Neuronal stem cell (in vitro differentiated cells): ENCODE results near the gene TOPBP1.
A peak's percentile ranks its signal among the peaks of the same experiment; 100 is the strongest.

ENCODE experiments used
- DNase-seq: peaks from one replicate; pipeline ENCODE4 v3.0.0-alpha.2; 2013; ENCODE audit warnings: low spot score
- H2AFZ ChIP-seq: one replicate; pipeline ENCODE4 v1.6.1; 2013; ENCODE audit warnings: mild to moderate bottlenecking, low read length, inconsistent platforms
- H2AK5ac ChIP-seq: 2 replicates; pipeline ENCODE4 v1.6.1; 2013; ENCODE audit warnings: low read depth, mild to moderate bottlenecking, inconsistent platforms, low read length, moderate library complexity, mixed read lengths
- H2BK120ac ChIP-seq: 2 replicates; pipeline ENCODE4 v1.6.1; 2013; ENCODE audit warnings: low read depth, mild to moderate bottlenecking, inconsistent platforms, low read length, moderate library complexity, mixed read lengths
- H2BK12ac ChIP-seq: one replicate; pipeline ENCODE4 v1.6.1; 2013; ENCODE audit warnings: low read length, inconsistent platforms
- H2BK15ac ChIP-seq: 2 replicates; pipeline ENCODE4 v1.6.1; 2013; ENCODE audit warnings: mild to moderate bottlenecking, low read length, inconsistent platforms, mixed read lengths
- H2BK5ac ChIP-seq: one replicate; pipeline ENCODE4 v1.6.1; 2013; ENCODE audit warnings: inconsistent platforms, mild to moderate bottlenecking, low read length, moderate library complexity
- H3K14ac ChIP-seq: one replicate; pipeline ENCODE4 v1.6.1; 2013; ENCODE audit warnings: low read length, inconsistent platforms
- H3K18ac ChIP-seq: 2 replicates; pipeline ENCODE4 v1.6.1; 2013; ENCODE audit warnings: low read length, inconsistent platforms
- H3K23ac ChIP-seq: 2 replicates; pipeline ENCODE4 v1.6.1; 2013; ENCODE audit warnings: low read depth, mild to moderate bottlenecking, mixed read lengths, low read length, inconsistent platforms; ENCODE audit not compliant: poor library complexity
- H3K27ac ChIP-seq: replicated peaks from 3 replicates; pipeline ENCODE4 v1.5.1; 2013; ENCODE audit warnings: low read length, inconsistent platforms
- H3K27me3 ChIP-seq, 3 experiments: 2 replicates each; pipeline ENCODE4 v1.6.1; 2013; ENCODE audit warnings: low read length in 3 of 3, mild to moderate bottlenecking in 2 of 3, inconsistent platforms in 1 of 3, low read depth in 1 of 3, mixed read lengths in 1 of 3, moderate library complexity in 1 of 3; ENCODE audit not compliant: control insufficient read depth in 3 of 3, insufficient read depth in 3 of 3
- H3K36me3 ChIP-seq, 2 donors: replicated peaks in 1 of 2; 2 replicates each; pipeline ENCODE4 v1.6.1; 2013; ENCODE audit warnings: low read length in 2 of 2; ENCODE audit not compliant: control insufficient read depth in 2 of 2, insufficient read depth in 2 of 2
- H3K4ac ChIP-seq: 2 replicates; pipeline ENCODE4 v1.6.1; 2013; ENCODE audit warnings: inconsistent platforms, mild to moderate bottlenecking, low read length, moderate library complexity
- H3K4me1 ChIP-seq, 2 donors: 1 replicate in 1 of 2; 2 replicates in 1 of 2; pipeline ENCODE4 v1.6.1; 2013; ENCODE audit warnings: low read length in 2 of 2, low read depth in 1 of 2; ENCODE audit not compliant: control insufficient read depth in 2 of 2, insufficient read depth in 1 of 2
- H3K4me2 ChIP-seq: one replicate; pipeline ENCODE4 v1.6.1; 2013; ENCODE audit warnings: mild to moderate bottlenecking, low read length, inconsistent platforms; ENCODE audit not compliant: insufficient read depth, poor library complexity, severe bottlenecking
- H3K4me3 ChIP-seq, 2 donors: 2 replicates each; pipeline ENCODE4 v1.5.1; 2013; ENCODE audit warnings: low read length in 2 of 2, mild to moderate bottlenecking in 2 of 2, inconsistent platforms in 1 of 2, moderate library complexity in 1 of 2
- H3K79me1 ChIP-seq: one replicate; pipeline ENCODE4 v1.6.1; 2013; ENCODE audit warnings: low read depth, mild to moderate bottlenecking, inconsistent platforms, low read length, moderate library complexity
- H3K9ac ChIP-seq: one replicate; pipeline ENCODE4 v1.6.1; 2013; ENCODE audit warnings: mild to moderate bottlenecking, low read depth, low read length, inconsistent platforms; ENCODE audit not compliant: poor library complexity
- H3K9me3 ChIP-seq, 2 donors: replicated peaks in 1 of 2; 2 replicates each; pipeline versions ENCODE3 to v1.6.1; 2013; ENCODE audit warnings: low read length in 2 of 2, mild to moderate bottlenecking in 2 of 2, inconsistent platforms in 1 of 2, low read depth in 1 of 2, mixed read lengths in 1 of 2, moderate library complexity in 1 of 2; ENCODE audit not compliant: control insufficient read depth in 2 of 2, insufficient read depth in 1 of 2
- H4K8ac ChIP-seq: one replicate; pipeline ENCODE4 v1.6.1; 2013; ENCODE audit warnings: low read depth, mild to moderate bottlenecking, inconsistent platforms, low read length, moderate library complexity
- H4K91ac ChIP-seq: one replicate; pipeline ENCODE4 v1.6.1; 2013; ENCODE audit warnings: low read length, low read depth, mild to moderate bottlenecking, inconsistent platforms; ENCODE audit not compliant: poor library complexity
- WGBS, 2 donors: extraction: QIAGEN DNeasy Blood & Tissue Kit; methylation state at CpG; one replicate each; pipeline ENCODE4 v1.1.7; 2013; ENCODE audit warnings: missing lambda C conversion rate in 2 of 2, mixed read lengths in 1 of 2; ENCODE audit not compliant: insufficient read length in 2 of 2, insufficient replicate concordance in 1 of 2; ENCODE audit errors: extremely low coverage in 2 of 2; 5-methylcytosine and 5-hydroxymethylcytosine counted together

Gene TOPBP1

DNA sequence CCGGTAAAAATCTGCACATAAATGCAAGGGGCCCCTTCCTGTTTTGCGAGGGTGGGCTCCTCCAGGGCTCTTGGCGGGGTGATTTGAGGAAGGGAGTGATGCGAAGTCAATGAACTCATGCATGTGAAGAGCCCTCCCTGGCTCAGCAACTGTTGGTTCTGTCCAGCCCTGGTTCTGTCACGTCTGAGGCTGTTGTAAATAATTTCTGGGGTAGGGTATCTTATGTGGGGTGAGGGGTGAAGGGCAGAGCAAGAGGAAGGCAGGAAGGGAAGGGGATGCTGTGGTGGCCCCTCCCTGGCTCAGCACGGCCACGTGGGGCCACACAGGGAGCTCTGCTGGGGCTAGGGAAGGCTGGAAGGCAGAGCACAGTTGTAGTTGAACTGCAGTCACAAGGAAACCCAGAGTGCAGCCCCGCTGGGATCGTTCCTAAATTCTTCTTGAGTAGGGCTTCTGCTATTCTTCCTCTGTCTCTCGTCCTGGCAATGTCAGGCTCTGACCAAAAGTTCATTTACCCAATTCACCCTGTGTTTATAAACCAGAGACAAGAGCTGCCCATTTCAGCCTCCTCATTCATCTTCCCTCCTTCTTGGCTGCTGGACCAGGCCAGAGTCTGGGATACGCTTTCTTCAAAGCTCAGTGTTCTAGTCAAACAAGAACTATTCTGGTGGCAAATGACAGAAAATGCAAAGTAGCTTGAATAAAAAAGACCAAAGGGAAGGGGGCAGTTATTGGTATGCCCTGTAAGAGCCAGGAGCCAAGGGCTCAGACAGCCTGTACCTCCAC is 14.8 kb upstream of the TOPBP1 start:
- H4K91ac ChIP-seq = no peak overlapping the region
- H2BK12ac ChIP-seq = no peak overlapping the region
- H2BK5ac ChIP-seq = no peak overlapping the region
- no peak overlapping the region for H3K4me2 ChIP-seq
- no peak overlapping the region for H2AK5ac ChIP-seq
- H3K27me3 ChIP-seq = peaks cover 9 to 51% (median 30%) of the 10 kb centered on the region in 3 experiments
- H3K18ac ChIP-seq = no peak overlapping the region
- H2BK120ac ChIP-seq = no peak overlapping the region
- DNase-seq = no peak
- no peak overlapping the region for H3K27ac ChIP-seq
- peaks cover 0 to 2% of the 10 kb centered on the region in 2 donors for H3K9me3 ChIP-seq
- WGBS, 2 donors = no CpG with 5 or more reads among the region's 11 CpGs
- no peak overlapping the region for H2BK15ac ChIP-seq
- no peaks in the 10 kb centered on the region for H3K79me1 ChIP-seq
- H2AFZ ChIP-seq = no peak overlapping the region
- no peak overlapping the region for H3K9ac ChIP-seq
- no peak overlapping the region for H3K23ac ChIP-seq
- peaks cover 4 to 10% of the 10 kb centered on the region in 2 donors for H3K4me1 ChIP-seq
- H3K4ac ChIP-seq = no peak overlapping the region
- no peak overlapping the region for H3K4me3 ChIP-seq
- no peak overlapping the region for H3K14ac ChIP-seq
- H3K36me3 ChIP-seq = no peaks in the 10 kb centered on the region
- no peak overlapping the region for H4K8ac ChIP-seq

- Histone ChIP-seq H3K9me3 (peaks cover 0 to 2% of the 10 kb centered on the region in 2 donors), H3K23ac (no peak overlapping the region), H3K4ac (no peak overlapping the region), H3K79me1 (no peaks in the 10 kb centered on the region), H3K18ac (no peak overlapping the region), H2BK12ac (no peak overlapping the region), H4K91ac (no peak overlapping the region), H2BK15ac (no peak overlapping the region), H3K27ac (no peak overlapping the region), H3K4me3 (no peak overlapping the region), H3K4me1 (peaks cover 4 to 10% of the 10 kb centered on the region in 2 donors), H4K8ac (no peak overlapping the region), H3K36me3 (no peaks in the 10 kb centered on the region), H2AK5ac (no peak overlapping the region), H3K4me2 (no peak overlapping the region), H3K9ac (no peak overlapping the region), H2AFZ (no peak overlapping the region), H2BK5ac (no peak overlapping the region), H3K14ac (no peak overlapping the region), H2BK120ac (no peak overlapping the region), H3K27me3 (peaks cover 9 to 51% (median 30%) of the 10 kb centered on the region in 3 experiments)
- no CpG with 5 or more reads among the region's 6 CpGs for WGBS, 2 donors
- no peak for DNase-seq
Observed at GRCh38 chr3:133675631-133676335, 14.0 kb upstream of the TOPBP1 start.

GRCh38 chr3:133674290-133674919 is 12.7 kb upstream of the TOPBP1 start:
- no peak overlapping the region for H3K27ac ChIP-seq
- H3K4me3 ChIP-seq = peak overlapping the region in 1 of 2 donors; percentile 78
- H2AFZ ChIP-seq = peak overlapping the region; percentile 75
- H2BK12ac ChIP-seq = peak overlapping the region; percentile 90
- H3K9me3 ChIP-seq = peaks cover 2% of the 10 kb centered on the region in 2 donors
- H3K9ac ChIP-seq = peak overlapping the region; percentile 87
- peak overlapping the region; percentile 82 for H4K8ac ChIP-seq
- no peak overlapping the region for H2BK5ac ChIP-seq
- H2BK15ac ChIP-seq = peak overlapping the region; percentile 77
- no peak overlapping the region for H3K4ac ChIP-seq
- peak overlapping the region; percentile 85 for H3K23ac ChIP-seq
- DNase-seq = peak; percentile 11
- H4K91ac ChIP-seq = no peak overlapping the region
- no peak overlapping the region for H3K14ac ChIP-seq
- H2BK120ac ChIP-seq = no peak overlapping the region
- H3K36me3 ChIP-seq = no peaks in the 10 kb centered on the region
- peak overlapping the region; percentile 93 for H3K18ac ChIP-seq
- peaks cover 9 to 63% (median 30%) of the 10 kb centered on the region in 3 experiments for H3K27me3 ChIP-seq
- peak overlapping the region; percentile 75 for H3K4me2 ChIP-seq
- no peaks in the 10 kb centered on the region for H3K79me1 ChIP-seq
- peak overlapping the region; percentile 46 for H2AK5ac ChIP-seq
- WGBS, 2 donors = no CpG with 5 or more reads among the region's 47 CpGs
- peaks cover 4 to 10% of the 10 kb centered on the region in 2 donors for H3K4me1 ChIP-seq

- peaks cover 9 to 66% (median 30%) of the 10 kb centered on the region in 3 experiments for H3K27me3 ChIP-seq
- no peak overlapping the region for H3K23ac ChIP-seq
- no peak overlapping the region for H2AK5ac ChIP-seq
- no peak overlapping the region for H3K4me3 ChIP-seq
- no peak overlapping the region for H4K8ac ChIP-seq
- H3K4me2 ChIP-seq = no peak overlapping the region
- no peak overlapping the region for H2BK5ac ChIP-seq
- no peak overlapping the region for H2BK120ac ChIP-seq
- peaks cover 2% of the 10 kb centered on the region in 2 donors for H3K9me3 ChIP-seq
- no peak overlapping the region for H4K91ac ChIP-seq
- no peak overlapping the region for H2BK12ac ChIP-seq
- no peak overlapping the region for H3K4ac ChIP-seq
- no CpG with 5 or more reads among the region's 12 CpGs for WGBS, 2 donors
- H3K27ac ChIP-seq = no peak overlapping the region
- H2BK15ac ChIP-seq = no peak overlapping the region
- H3K14ac ChIP-seq = no peak overlapping the region
- no peaks in the 10 kb centered on the region for H3K36me3 ChIP-seq
- H3K4me1 ChIP-seq = peaks cover 5 to 10% of the 10 kb centered on the region in 2 donors
- H2AFZ ChIP-seq = peak overlapping the region; percentile 75
- no peak overlapping the region for H3K9ac ChIP-seq
- H3K79me1 ChIP-seq = no peaks in the 10 kb centered on the region
- H3K18ac ChIP-seq = no peak overlapping the region
- DNase-seq = no peak
Observed at GRCh38 chr3:133673746-133674145, 12.0 kb upstream of the TOPBP1 start.
